Body of pancreas (tissue), 4 donors: ENCODE results near the gene RSKR. TPM values are rescaled to one million over a fixed set of nuclear protein-coding genes. Genes with fewer than 3 reads are reported as not detected.

ENCODE experiments used
- ATAC-seq: fragments of 150-250 bp; one replicate; pipeline ENCODE4 v1.9.1; 2016
- DNase-seq, 4 donors: peaks; one replicate each; pipeline ENCODE4 v3.0.0-alpha.2; 2019
- H3K27ac ChIP-seq, 4 donors: fragments of 200-600 bp; sonication (generic); 1 replicate in 3 of 4; 2 replicates in 1 of 4; pipeline versions ENCODE4 v1.5.1 to v1.6.1; 2016 to 2019; ENCODE audit warnings: mild to moderate bottlenecking in 1 of 4, mixed read lengths in 1 of 4, moderate library complexity in 1 of 4
- H3K27me3 ChIP-seq, 2 donors: fragments of 200-600 bp; sonication (generic); one replicate each; pipeline ENCODE4 v1.6.0; 2016; ENCODE audit warnings: mild to moderate bottlenecking in 1 of 2
- H3K36me3 ChIP-seq, 2 donors: fragments of 200-600 bp; sonication (generic); replicated peaks in 1 of 2; 2 replicates each; pipeline ENCODE4 v1.5.1; 2016; ENCODE audit warnings: low read depth in 2 of 2; ENCODE audit not compliant: insufficient read depth in 1 of 2
- H3K4me1 ChIP-seq: fragments of 200-600 bp; sonication (generic); one replicate; pipeline ENCODE4 v1.6.0; 2016
- H3K4me3 ChIP-seq, 2 donors: fragments of 200-600 bp; sonication (generic); 1 replicate in 1 of 2; 2 replicates in 1 of 2; pipeline ENCODE4 v1.5.1; 2016 to 2019
- H3K9me3 ChIP-seq, 3 donors: fragments of 200-600 bp; sonication (generic); 1 replicate in 2 of 3; 2 replicates in 1 of 3; pipeline ENCODE4 v1.5.1; 2016
- CTCF ChIP-seq, 7 experiments: fragments of 450-650 bp in 4 of 7; fragments of 200-600 bp in 3 of 7; sonication (generic) in 3 of 7; IDR thresholded peaks; one replicate each; pipeline ENCODE4 v1.5.1; 2016 to 2019; ENCODE audit warnings: antibody characterized with exemption in 7 of 7
- POLR2A ChIP-seq, 3 donors: fragments of 450-650 bp; IDR thresholded peaks; one replicate each; pipeline ENCODE4 v1.6.1; 2016; ENCODE audit warnings: antibody characterized with exemption in 3 of 3, mild to moderate bottlenecking in 2 of 3
- WGBS, 2 donors: methylation state at CpG; one replicate each; pipeline ENCODE4 v1.1.5; 2017; 5-methylcytosine and 5-hydroxymethylcytosine counted together
- intact Hi-C: fragments of 100-400 bp; cut with DNase I; formaldehyde crosslinking; loops from one replicate; pipeline ENCODE4 v1.15.1; 2023
- total RNA-seq, 2 donors: library from RNA; depleted of rRNA; stranded (reverse); fragments of >200 nt; gene quantifications; one replicate each; pipeline ENCODE4 v1.1.0, GENCODE V29; 2016

Gene RSKR
- total RNA-seq, 2 donors from 2014 or later = 2.6 to 14.8 TPM

- intact Hi-C loops = no loop called here
- TF ChIP-seq POLR2A (IDR thresholded peaks at IDR 0.05) = no peak
- TF ChIP-seq CTCF (IDR thresholded peaks at IDR 0.05) = no peak
- H3K27ac ChIP-seq = no peak overlapping the region
- no peak for ATAC-seq
- no peak for DNase-seq
- no peaks in the 10 kb centered on the region for H3K9me3 ChIP-seq
- peaks cover 30 to 76% of the 10 kb centered on the region in 2 donors for H3K36me3 ChIP-seq
- no peaks in the 10 kb centered on the region for H3K4me1 ChIP-seq
- WGBS, 2 donors = 100% methylated on average over 1 of the region's 1 CpG
- no peak overlapping the region for H3K4me3 ChIP-seq
- H3K27me3 ChIP-seq = no peaks in the 10 kb centered on the region
These were observed 21.5 kb upstream of the RSKR start for GRCh38 chr17:28635506-28635905.

GRCh38 chr17:28634206-28634865, 20.4 kb upstream of the RSKR start:
- Histone ChIP-seq H3K4me3 (no peak overlapping the region), H3K27me3 (no peaks in the 10 kb centered on the region), H3K36me3 (peaks cover 27 to 69% of the 10 kb centered on the region in 2 donors), H3K9me3 (no peaks in the 10 kb centered on the region), H3K27ac (no peak overlapping the region), H3K4me1 (no peaks in the 10 kb centered on the region)
- WGBS, 2 donors = 82 to 94% methylated on average over 10 to 14 of the region's 14 CpGs
- intact Hi-C loops = no loop called here
- no peak for TF ChIP-seq POLR2A (IDR thresholded peaks at IDR 0.05)
- no peak for TF ChIP-seq CTCF (IDR thresholded peaks at IDR 0.05)
- no peak for ATAC-seq
- no peak for DNase-seq

- WGBS, 2 donors = 88 to 96% methylated on average over 4 of the region's 4 CpGs
- no peak for ATAC-seq
These were observed 12.8 kb upstream of the RSKR start for GRCh38 chr17:28626818-28627217.

GRCh38 chr17:28624148-28624547, 10.2 kb upstream of the RSKR start:
- intact Hi-C loops = no loop called here
- no peak for DNase-seq
- 86 to 91% methylated on average over 2 of the region's 2 CpGs for WGBS, 2 donors
- peaks cover 5% of the 10 kb centered on the region for H3K4me1 ChIP-seq
- no peaks in the 10 kb centered on the region for H3K9me3 ChIP-seq
- no peak for TF ChIP-seq POLR2A (IDR thresholded peaks at IDR 0.05)
- no peak for TF ChIP-seq CTCF (IDR thresholded peaks at IDR 0.05)
- no peak overlapping the region for H3K27ac ChIP-seq
- H3K36me3 ChIP-seq = peaks cover 34 to 37% of the 10 kb centered on the region in 2 donors
- no peak overlapping the region for H3K4me3 ChIP-seq
- H3K27me3 ChIP-seq = no peaks in the 10 kb centered on the region
- ATAC-seq = no peak

More at GRCh38 chr17:28626818-28627217, 12.8 kb upstream of the RSKR start:
- H3K4me3 ChIP-seq = no peak overlapping the region
- H3K9me3 ChIP-seq = no peaks in the 10 kb centered on the region
- no peak for TF ChIP-seq CTCF (IDR thresholded peaks at IDR 0.05)
- TF ChIP-seq POLR2A (IDR thresholded peaks at IDR 0.05) = no peak
- no peak for DNase-seq
- H3K36me3 ChIP-seq = peaks cover 28% of the 10 kb centered on the region in 2 donors
- no peaks in the 10 kb centered on the region for H3K27me3 ChIP-seq
- intact Hi-C loops = no loop called here
- H3K27ac ChIP-seq = no peak overlapping the region
- peaks cover 5% of the 10 kb centered on the region for H3K4me1 ChIP-seq

GRCh38 chr17:28623696-28624095, 9.7 kb upstream of the RSKR start:
- WGBS, 2 donors = 78 to 93% methylated on average over 4 of the region's 4 CpGs
- Histone ChIP-seq H3K36me3 (peaks cover 37 to 42% of the 10 kb centered on the region in 2 donors), H3K4me1 (peaks cover 5% of the 10 kb centered on the region), H3K4me3 (no peak overlapping the region), H3K27ac (no peak overlapping the region), H3K9me3 (no peaks in the 10 kb centered on the region), H3K27me3 (no peaks in the 10 kb centered on the region)
- no peak for DNase-seq
- no peak for ATAC-seq
- intact Hi-C loops = no loop called here
- TF ChIP-seq POLR2A (IDR thresholded peaks at IDR 0.05) = no peak
- TF ChIP-seq CTCF (IDR thresholded peaks at IDR 0.05) = no peak
